ENCODE data around the gene STPG1.

Gene STPG1

DNA sequence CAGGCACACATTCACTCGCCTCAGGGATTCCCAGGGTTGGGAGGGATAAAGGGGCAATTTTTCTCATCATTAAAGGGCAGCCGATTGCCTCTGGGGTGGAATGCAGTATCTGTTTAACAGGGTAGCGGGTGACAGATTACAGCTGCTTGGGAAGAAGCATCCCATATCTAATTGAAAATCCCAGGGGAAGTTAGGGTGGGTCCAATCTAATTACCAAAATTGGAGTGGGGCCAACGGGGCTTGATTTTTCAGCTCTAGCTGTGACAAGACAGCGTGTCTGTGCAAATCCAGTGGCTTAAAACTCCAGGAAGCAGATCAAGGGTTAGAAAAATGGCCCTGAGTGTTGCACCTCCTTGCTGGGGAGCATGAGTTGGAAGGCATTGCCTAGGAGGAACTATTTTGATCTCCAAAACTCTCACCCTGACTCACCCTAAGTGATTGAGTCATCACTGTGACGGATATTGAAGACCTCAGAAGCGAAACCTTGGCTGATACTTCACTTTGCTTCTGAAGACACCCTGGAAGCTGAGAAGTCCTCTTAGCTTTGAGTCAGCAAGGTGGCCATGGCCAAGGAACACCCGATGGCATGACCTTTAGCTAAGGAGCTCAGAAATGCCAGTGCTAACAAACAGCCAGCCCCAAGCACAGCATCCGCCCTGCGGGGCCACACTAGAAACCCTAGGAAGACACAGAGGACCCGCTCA, 48.5 kb downstream of the STPG1 start:
- no peak for TF ChIP-seq ZFX (IDR thresholded peaks at IDR 0.05)
- TF ChIP-seq, protein P1, sequence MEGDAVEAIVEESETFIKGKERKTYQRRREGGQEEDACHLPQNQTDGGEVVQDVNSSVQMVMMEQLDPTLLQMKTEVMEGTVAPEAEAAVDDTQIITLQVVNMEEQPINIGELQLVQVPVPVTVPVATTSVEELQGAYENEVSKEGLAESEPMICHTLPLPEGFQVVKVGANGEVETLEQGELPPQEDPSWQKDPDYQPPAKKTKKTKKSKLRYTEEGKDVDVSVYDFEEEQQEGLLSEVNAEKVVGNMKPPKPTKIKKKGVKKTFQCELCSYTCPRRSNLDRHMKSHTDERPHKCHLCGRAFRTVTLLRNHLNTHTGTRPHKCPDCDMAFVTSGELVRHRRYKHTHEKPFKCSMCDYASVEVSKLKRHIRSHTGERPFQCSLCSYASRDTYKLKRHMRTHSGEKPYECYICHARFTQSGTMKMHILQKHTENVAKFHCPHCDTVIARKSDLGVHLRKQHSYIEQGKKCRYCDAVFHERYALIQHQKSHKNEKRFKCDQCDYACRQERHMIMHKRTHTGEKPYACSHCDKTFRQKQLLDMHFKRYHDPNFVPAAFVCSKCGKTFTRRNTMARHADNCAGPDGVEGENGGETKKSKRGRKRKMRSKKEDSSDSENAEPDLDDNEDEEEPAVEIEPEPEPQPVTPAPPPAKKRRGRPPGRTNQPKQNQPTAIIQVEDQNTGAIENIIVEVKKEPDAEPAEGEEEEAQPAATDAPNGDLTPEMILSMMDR (conservative IDR thresholded peaks at IDR 0.05) = no peak
- no peak overlapping the region for H3K27ac ChIP-seq

DNA sequence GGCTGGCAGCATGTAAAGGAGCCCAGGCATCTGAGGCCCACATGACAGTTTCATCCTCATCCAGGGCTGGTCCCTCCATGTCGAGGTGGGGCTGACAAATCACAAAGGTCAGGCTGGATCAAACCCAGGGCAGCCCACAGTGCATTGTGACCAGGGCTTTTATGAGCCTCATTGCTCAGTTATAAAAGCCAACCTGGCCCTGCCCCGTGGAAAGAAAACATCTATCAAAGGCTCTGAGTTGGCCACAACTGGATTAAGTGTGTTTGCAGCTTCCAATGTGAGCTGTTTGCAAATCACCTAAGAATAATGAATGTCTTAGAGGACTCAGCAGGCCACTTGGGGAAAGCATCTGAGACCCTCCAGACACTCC, 49.0 kb downstream of the STPG1 start:
- no peak overlapping the region for H3K27ac ChIP-seq
- TF ChIP-seq, protein P1 (conservative IDR thresholded peaks at IDR 0.05) = no peak
- TF ChIP-seq ZFX (IDR thresholded peaks at IDR 0.05) = no peak

DNA sequence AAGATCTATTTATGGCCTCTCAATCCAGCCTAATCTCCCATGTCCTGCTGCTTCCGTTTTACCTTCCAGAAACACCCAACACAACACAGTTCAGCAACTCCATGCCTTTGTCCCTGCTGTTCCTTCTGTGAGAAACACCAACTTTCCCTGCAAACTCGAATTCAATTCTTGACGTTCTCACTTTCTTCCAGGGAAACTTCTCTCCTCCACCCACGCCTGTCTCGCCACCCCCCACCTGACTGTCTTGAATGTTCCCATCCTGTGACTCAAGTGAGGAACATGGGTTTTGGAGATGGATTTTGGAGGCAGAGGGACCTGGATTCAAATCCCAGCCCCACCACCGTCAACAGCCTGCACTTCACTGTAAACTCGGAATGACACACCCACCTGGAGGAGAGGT, 49.6 kb downstream of the STPG1 start:
- TF ChIP-seq, protein P1 (conservative IDR thresholded peaks at IDR 0.05) = no peak
- no peak for TF ChIP-seq ZFX (IDR thresholded peaks at IDR 0.05)
- H3K27ac ChIP-seq = no peak overlapping the region

DNA sequence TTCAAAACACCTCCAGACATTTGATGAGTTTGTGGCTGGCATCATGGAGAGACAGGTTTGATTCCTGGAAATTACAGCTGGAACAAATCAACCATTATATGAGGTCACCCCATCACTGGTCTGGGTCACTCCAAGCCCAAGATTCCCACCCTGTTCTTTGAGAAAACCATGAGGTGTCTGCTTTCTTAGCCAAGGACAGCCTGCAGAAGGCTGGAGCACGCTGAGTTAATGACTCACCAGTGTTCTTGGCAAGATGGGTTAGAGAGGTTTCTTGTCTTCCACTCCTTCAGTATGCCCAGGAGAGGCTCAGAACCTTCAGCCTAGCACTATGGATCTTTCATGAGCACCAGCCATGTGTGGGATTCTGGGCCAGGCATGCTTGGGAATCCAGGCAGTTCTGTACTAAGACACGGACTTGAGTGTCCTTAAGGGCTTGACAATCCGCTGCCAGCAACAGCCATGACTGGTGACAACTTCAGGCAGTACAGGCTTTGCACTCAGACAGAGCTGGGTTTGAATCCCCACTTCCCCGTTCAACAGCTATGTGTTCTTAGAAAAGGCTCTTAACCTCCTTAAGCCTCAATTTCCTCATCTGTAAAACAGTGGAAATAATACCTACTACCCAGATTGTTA, 50.5 kb downstream of the STPG1 start:
- H3K27ac ChIP-seq = no peak overlapping the region
- TF ChIP-seq ZFX (IDR thresholded peaks at IDR 0.05) = no peak
- TF ChIP-seq, protein P1 (conservative IDR thresholded peaks at IDR 0.05) = no peak

DNA sequence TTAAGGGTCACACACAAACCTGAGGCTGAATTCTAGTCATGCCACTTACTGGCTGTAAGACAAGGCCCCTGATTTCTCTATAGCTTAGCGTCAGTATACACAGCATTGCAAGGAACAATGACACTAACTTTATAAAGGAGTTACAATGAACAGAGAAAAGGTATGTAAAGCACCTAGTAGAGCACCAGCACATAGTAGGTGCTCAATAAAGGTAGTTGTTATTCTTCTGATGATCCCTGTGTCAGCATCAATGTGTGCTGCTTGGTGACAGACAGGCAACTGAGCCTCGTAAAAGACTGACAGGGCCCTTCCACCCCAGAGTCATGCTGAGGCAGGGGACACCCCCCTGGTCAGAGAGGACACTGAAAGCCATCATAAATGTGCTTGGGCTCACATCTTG, 51.2 kb downstream of the STPG1 start:
- H3K27ac ChIP-seq = no peak overlapping the region
- TF ChIP-seq ZFX (IDR thresholded peaks at IDR 0.05) = no peak
- TF ChIP-seq, protein P1 (conservative IDR thresholded peaks at IDR 0.05) = no peak

DNA sequence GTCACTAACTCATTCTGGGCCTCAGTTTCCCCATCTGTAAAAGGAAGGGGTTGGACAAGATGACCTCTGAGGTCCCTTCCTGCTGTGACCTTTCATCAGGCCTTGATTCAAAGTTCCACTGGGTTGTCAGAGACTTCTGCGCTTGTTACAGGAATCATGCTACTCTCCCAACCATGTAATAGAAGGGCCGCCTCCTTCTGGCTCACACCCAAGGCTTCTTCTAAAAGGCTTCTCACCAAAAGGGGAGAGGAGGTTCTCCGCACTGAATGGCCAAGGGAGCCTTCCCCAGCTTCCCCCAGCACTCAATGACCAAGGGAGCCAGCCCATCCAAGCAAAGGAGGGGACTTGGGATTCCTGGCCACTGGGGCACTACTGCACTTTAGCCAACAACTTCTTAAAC, 51.8 kb downstream of the STPG1 start:
- H3K27ac ChIP-seq = no peak overlapping the region
- no peak for TF ChIP-seq ZFX (IDR thresholded peaks at IDR 0.05)
- TF ChIP-seq, protein P1 (conservative IDR thresholded peaks at IDR 0.05) = no peak

DNA sequence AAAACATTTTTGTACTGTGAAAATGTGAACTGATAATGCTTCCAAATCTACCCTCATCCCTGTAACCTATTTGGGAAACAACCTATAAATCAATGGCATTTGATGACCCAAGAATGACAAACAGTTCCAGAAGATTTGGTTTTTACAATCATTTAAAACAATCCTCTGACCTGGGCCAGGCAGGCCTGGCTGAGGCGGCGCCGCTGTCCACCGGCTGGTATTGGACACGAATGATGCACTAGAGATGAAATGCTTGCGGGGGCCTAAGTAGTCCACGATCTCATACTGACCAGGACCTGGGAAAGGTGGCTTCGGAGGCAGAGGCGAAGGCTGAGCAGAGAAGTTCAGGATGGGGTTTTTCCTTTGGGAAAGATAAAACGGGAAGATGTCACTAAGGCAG, 52.9 kb downstream of the STPG1 start:
- H3K27ac ChIP-seq = no peak overlapping the region
- TF ChIP-seq, protein P1 (conservative IDR thresholded peaks at IDR 0.05) = no peak
- TF ChIP-seq ZFX (IDR thresholded peaks at IDR 0.05) = no peak

Data from C4-2B (cell line).